NB4 (cell line): ENCODE data around the gene PLCH1.

Experiments
- POLR2A ChIP-seq: IDR thresholded peaks from 2 replicates; pipeline ENCODE4 v1.6.1; 2011; ENCODE audit warnings: mild to moderate bottlenecking; ENCODE audit not compliant: insufficient read length; ENCODE audit errors: extremely low read depth
- TF ChIP-seq, protein P1 (sequence below): IDR thresholded peaks from one replicate; pipeline ENCODE4 v1.5.1; 2012; ENCODE audit warnings: low read depth, low read length
- TF ChIP-seq, protein P2 (sequence below): IDR thresholded peaks from 2 replicates; pipeline ENCODE4 v1.6.1; 2011; ENCODE audit warnings: low read depth, low read length

DNA sequence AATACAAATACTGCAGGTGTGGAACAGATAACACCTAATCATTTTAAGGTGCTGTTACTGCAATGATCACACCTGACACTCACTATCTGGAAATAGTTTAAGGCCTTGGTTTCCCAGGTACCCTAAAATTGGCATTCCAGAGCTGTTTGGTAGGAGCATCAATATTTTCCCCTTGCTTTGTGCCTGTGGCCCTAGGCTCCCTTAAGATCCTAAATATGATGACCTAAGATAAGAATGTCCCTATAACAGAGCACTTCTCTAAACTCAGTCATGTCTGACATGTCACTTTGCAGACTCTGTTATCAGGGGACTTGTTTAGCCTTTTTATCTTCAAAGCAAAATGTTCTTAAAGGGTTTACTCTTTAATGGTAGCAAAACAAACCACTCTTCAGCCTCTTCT, 335.5 kb downstream of the PLCH1 start:
- TF ChIP-seq POLR2A, result no peak
- TF ChIP-seq, protein P1, sequence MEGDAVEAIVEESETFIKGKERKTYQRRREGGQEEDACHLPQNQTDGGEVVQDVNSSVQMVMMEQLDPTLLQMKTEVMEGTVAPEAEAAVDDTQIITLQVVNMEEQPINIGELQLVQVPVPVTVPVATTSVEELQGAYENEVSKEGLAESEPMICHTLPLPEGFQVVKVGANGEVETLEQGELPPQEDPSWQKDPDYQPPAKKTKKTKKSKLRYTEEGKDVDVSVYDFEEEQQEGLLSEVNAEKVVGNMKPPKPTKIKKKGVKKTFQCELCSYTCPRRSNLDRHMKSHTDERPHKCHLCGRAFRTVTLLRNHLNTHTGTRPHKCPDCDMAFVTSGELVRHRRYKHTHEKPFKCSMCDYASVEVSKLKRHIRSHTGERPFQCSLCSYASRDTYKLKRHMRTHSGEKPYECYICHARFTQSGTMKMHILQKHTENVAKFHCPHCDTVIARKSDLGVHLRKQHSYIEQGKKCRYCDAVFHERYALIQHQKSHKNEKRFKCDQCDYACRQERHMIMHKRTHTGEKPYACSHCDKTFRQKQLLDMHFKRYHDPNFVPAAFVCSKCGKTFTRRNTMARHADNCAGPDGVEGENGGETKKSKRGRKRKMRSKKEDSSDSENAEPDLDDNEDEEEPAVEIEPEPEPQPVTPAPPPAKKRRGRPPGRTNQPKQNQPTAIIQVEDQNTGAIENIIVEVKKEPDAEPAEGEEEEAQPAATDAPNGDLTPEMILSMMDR, result no peak
- TF ChIP-seq, protein P2, sequence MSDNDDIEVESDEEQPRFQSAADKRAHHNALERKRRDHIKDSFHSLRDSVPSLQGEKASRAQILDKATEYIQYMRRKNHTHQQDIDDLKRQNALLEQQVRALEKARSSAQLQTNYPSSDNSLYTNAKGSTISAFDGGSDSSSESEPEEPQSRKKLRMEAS, result no peak
